NCI-H510A (cell line): ENCODE results near the gene BRINP2.
"Not testable (repeated sequence)": the region's sequence is repeated elsewhere in the genome, so short reads cannot be mapped to it uniquely, and the experiment has no call there.

ENCODE experiments used
- DNase-seq: peaks from one replicate; lab custom pipeline; 2025; lab: John Stamatoyannopoulos, UW

Gene BRINP2

DNA sequence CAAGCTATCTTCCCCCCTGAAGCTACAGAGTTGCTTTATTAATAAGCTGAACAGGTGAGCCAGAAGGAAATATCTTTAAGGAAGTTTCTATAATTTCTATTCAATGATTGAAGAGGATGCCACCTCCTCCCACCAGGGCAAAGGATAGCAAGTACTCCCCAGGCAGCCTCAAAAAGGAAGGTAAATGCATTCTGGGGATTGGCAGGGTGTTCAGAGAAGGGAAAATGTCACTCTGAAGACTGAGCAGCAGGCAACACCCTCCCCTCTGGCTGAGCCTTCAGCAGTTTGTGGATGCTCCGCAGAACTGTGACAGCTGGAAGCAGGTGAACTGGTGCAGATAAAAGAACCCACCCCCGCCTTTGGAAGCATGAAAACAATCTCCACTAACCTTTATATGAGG is 140.8 kb downstream of the BRINP2 start:
- no peak for DNase-seq

DNA sequence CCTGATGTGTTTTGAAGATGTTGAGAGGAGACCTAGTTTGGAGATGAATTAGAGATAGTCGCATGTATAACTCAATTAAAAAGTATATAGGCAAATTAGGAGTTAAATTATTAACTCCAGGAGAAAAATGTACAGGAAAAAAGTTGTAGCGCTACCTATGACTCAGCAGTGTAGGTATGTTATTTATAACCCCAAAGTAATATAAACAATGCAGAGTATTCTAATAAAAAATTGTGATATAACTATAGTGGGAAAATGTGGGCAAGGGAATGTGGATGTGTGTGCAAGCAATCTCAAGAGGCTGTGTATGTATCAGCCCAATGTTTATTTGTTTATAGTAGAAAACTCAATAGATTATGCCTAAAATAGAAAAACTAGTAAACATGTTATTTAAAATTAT is 144.5 kb downstream of the BRINP2 start:
- no peak for DNase-seq

DNA sequence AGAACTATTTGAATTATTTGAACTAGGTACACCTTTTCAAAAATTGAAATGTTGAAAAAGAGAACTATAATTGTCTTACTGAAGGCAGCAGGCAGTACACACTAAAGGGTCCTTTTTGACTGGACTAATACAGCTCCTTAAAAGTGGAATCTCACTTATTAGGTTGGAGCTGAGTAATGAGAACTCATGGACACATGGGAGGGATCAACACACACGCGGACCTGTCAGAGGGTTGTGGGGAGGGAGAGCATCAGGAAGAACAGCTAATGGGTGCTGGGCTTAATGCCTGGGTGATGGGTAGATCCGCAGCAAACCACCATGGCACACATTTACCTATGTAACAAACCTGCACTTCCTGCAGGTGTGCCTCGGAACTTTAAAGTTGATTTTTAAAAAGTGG is 145.0 kb downstream of the BRINP2 start:
- no peak for DNase-seq

- DNase-seq = not testable (repeated sequence)
These were observed 150.7 kb downstream of the BRINP2 start for GRCh38 chr1:177321434-177321833.

DNA sequence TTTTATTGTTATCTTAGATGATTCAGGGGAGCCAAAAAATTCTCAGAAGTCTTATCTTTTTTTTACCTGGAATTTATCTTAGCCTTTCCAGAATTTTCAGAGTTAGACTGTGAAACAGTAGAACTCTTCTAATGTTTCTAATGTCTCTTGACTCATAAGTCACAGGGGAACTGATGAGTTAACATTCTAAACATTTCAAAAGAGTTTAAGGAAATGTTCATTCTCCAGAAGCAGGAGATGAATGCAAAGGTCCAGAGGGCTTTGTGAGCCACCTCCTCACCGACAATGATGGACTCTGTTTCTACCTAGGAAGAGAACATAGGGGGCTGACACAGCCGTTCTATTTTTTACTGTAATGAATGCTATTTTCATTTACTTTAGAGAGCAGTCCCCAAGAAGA is 157.5 kb downstream of the BRINP2 start:
- no peak for DNase-seq

GRCh38 chr1:177329871-177330270 is 159.1 kb downstream of the BRINP2 start:
- no peak for DNase-seq
